GM08714 (cell line): Measurements from ENCODE around the gene TEX22.

ENCODE experiments used
- H3K4me3 ChIP-seq: fragments of 200-500 bp; sonication (Bioruptor generic); 2 replicates; pipeline ENCODE4 v1.5.1; 2014; ENCODE audit warnings: mild to moderate bottlenecking, low read length, inconsistent platforms
- ZNF274 ChIP-seq: IDR thresholded peaks from 2 replicates; pipeline ENCODE4 v1.6.1; 2012; ENCODE audit warnings: mild to moderate bottlenecking, low read depth, low read length

Gene TEX22

DNA sequence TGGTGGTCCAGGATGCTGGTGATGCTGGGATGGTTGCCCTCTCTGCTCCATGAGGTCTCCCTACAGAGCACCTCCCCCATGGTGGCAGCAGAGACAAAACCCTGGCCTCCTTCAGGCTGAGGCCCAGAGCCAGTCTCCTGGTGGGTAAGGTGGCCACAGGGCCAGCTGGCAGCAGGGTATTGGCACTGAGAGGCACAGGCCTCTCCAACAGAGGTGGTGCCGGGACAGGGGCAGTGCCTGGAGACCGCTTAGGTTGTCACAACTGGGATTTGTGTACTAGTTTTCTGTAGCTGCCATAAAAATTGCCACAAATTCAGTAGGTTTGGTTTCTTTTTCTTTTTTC is 15.2 kb downstream of the TEX22 start:
- no peak for TF ChIP-seq ZNF274
- H3K4me3 ChIP-seq, result no peak overlapping the region

DNA sequence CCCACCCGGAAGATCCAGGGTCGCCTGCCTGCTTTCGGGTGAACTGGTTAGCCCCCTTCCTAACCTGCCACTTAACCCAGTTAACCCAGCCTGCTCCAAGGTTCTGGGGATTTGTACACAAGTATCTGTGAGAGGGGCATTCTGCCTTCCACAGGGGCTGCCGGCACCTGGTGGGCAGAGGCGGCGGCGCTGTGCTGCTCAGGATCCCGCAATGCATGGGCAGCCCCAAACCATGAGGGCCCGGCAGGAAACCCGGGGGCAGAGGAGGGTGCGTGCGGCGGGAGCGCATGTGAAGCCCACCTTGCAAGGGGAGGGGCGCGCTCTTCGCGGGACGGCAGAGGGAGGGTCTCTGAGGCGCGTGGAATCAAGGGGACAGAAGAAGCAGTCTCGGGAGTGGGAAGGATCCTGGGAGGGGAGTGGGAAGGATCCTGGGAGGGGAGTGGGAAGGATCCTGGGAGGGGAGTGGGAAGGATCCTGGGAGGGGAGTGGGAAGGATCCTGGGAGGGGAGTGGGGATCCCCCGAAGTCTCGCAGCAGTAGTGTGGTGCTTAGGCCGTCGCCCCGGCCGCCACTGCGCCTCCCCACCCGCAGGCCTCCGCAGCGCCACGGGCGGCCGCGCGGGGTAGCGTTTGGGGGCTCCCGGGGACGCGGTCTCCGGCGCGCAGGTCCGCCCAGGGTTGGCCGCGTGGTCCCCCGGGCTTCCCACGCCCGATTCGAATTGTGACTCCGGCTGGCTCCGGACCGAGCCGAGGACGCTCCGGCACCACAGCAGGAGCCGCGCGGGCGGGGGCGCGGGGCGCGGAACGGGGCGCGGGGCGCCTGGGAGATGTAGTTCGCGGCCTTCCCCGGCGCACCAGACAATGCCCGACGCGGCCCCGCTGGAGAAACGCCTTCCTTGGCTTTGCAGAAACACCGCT is 16.4 kb downstream of the TEX22 start:
- no peak for TF ChIP-seq ZNF274
- H3K4me3 ChIP-seq, result peak overlapping the region; percentile 37; the same call in 1 of the 2 replicates

DNA sequence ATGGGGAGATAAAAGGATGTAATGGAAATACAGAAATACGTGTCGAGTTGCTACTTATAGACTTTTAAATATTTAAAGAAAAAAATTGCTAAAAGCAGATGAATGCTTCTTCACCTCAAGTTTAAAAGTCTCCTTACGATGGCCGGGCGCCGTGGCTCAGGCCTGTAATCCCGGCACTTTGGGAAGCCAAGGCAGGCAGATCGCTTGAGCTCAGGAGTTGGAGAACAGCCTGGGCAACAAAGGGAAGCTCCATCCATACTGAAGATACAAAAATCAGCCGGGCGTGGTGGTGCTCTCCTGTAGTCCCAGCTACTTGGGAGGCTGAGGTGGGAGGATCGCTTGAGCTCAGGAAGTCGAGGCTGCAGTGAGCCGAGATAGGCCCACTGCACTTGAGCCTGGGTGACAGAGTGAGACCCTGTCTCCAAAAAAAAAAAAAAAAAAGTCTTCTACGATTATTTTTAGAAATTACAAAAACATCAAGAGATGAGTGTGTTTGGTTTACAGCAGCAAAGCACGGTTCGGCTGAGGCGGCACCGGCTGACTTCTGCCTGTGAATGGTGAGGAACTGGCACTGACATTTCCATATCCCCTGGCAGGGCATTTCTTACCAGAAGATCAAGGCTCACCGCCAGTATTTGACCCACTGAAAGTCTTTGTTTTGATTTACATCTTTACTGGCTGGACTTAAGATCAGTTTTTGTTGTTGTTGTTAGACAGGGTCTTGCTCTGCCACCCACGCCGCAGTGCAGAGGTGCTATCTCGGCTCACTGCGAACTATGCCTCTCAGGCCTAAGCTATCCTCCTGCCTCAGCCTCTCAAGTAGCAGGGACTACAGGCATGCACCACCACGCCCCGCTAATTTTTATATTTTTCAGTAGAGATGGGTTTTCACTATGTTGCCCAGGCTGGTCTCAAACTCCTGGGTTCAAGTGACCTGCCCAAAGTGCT is 17.4 kb downstream of the TEX22 start:
- H3K4me3 ChIP-seq, result no peak overlapping the region

DNA sequence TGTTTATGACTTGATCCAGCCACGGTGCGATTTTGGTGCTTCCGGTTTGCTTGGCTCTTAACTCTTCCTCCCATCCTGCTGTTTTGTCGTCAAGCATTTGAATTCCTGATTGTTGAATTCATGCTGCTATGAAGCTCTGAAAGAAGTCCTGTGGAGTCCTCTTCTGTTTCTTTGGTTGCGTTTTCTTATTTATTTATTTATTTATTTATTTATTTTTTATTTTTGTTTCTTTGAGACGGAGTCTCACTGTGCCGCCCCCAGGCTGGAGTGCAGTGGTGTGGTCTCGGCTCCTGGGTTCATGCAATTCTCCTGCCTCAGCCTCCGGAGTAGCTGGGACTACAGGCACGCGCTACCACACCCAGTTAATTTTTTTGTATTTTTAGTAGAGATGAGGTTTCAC is 18.3 kb downstream of the TEX22 start:
- TF ChIP-seq ZNF274, result no peak
- no peak overlapping the region for H3K4me3 ChIP-seq

More for the DNA sequence above, 17.4 kb downstream of the TEX22 start:
- no peak for TF ChIP-seq ZNF274

DNA sequence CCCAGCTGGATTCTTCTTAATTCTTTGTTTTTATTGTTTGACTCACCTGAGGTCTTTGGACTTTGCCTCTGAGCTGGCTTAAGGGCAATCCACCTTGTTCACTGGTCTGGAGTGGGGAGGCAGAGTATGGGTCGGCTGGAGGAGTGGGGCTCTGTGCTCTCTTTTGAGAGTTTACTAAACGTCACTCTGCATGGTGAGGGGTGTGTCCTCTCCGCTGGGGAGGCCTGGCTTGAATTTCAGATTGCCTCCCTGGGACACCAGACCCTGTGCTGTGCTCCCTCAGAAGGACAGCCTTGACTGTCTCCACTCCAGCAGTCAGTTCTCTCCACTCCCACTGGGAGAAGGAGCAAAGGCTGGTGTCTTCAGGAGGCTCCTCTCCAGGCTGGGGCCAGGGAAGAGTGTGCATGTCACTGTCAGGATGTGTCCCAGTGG is 19.4 kb downstream of the TEX22 start:
- H3K4me3 ChIP-seq, result no peak overlapping the region
- no peak for TF ChIP-seq ZNF274

DNA sequence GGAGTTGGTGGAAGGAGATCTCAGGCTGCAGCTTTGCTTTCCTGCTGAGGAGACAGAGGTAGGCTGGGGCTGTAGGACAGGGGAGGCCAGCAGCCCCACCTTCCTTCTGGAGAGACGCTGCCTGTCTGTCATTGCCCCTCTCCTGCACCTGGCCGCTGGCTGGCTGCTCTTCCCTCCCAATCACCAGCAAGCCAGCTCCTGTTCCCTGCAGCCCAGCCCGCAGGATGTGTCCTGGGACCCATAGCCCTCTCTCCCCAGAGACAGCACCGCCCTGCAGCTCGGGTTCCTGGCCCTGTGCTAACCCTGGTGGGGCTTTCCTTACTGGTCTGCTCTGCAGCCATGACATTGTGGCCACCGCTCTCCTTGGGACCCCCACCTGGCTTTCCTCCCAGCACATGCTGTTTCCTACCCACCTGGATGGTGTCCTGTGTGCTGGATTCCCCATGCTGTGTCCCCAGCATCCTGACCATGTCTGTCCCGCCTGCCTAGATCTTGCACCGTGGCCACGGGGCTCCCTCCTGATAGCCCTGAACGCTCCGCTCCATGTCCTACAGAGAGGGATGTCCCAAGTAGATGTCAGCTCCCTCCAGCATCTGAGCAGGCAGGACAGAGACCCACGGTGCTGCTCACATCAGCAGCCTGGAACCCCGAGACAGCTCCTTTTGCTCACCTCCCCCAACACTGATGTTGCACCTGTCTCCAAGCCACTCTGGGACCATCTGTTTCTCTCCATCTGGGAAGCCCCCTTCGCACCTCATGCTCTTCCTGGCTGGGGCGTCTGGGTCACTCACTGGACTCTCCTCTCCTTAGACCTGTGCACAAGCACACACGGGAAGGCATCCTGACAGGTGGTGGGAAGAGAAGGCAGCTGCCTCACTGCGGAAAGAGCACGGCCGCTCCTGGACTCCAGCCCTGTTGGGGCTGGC is 20.2 kb downstream of the TEX22 start:
- no peak for TF ChIP-seq ZNF274
- peak overlapping the region; percentile 52; the same call in 1 of the 2 replicates for H3K4me3 ChIP-seq

DNA sequence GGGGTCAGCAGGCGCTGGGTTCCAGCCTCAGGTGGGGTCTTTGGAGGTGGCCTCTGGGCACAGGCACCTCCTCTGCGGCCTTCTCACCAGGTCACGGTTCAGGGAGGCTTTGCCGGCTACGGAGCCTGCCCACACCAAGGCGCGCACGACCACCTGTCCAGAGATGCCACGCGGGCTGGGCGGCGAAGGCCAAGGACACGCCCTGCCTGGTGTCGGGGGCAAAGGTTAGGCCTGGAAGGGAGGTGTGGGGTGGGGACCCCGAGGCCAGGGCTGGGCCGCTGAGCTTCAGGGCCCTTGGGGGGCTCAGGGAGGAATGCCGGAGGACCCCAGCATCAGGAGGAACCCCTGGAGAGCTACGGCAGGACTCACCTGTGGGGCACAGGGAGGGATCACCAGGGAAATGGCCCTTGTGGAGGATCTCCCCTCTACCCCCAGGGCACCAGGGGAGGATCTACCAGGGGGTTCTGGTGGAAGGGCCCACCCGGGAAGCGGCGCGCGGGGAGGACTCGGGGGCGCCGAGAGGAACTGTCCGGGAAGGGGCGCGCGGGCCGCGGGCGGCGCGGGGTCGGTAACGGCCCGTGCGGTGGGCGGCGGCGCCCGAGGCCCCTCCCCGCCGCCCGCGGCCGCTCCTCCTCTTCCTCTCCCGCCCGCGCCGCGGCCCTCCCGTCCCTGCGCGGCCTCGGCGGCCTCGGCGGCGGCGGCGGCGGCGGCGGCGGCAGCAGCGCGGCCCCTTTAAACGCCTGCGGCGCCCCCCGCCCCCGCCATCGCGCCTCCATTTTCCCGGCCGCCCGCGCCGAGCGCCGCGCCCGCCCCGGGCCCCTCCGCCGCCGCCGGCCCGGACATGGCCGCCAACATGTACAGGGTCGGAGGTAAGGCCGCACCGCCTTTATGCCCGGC is 21.1 kb downstream of the TEX22 start, which contains the start of gene MTA1:
Gene MTA1, plus strand, starts transcription at position 633 of the 897 bp plus-strand sequence. Its CDS starts 209 bp downstream, at position 842.
- TF ChIP-seq ZNF274, result no peak

DNA sequence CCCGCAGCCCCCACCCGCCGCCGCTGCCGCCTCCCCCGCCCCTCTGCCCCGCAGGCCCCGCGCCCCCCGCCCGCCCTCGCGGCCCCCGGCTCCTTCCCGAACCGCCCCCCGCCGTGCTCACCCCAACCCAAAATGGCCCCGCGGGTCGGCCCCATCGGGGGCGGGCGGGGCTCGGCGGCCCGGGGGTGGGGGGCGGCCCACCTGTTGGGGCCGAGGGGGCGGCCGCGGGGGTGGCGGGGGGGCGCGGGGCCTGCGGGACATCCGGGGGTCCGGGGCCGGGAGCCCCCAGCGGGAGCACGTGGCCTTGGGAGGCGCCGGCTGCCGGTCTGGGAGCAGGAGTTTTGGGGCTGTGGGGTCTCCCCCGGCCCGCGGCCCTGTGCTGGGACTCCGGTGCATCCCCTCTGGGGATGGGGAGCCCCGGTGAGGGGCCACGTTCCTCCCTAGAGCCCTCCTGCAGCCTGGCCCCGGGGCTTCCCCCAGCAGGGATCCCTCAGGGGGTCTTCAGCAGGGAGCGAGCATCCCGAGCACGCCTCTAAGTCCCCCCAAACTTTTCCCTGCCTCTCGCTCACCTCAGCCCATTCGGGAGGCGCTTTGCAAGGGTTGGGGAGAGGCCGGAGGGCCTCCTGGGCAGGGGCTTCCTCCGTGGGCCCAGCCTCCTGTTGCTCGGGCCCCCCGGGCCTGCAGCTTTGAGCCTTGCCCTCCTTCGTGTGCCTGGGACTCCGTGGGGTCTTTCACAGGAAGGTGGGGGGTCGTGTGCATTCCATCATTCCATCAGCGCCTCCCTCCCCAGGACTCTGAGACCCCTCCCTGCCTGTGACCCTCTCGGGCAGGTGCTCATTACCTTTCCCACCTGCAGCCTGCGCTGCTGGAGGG is 22.0 kb downstream of the TEX22 start:
- H3K4me3 ChIP-seq, result peak overlapping the region; percentile 86
- TF ChIP-seq ZNF274, result no peak

More for the DNA sequence above, 21.1 kb downstream of the TEX22 start, which contains the start of gene MTA1:
- peak within 1 kb of the TSS; percentile 86 for H3K4me3 ChIP-seq

DNA sequence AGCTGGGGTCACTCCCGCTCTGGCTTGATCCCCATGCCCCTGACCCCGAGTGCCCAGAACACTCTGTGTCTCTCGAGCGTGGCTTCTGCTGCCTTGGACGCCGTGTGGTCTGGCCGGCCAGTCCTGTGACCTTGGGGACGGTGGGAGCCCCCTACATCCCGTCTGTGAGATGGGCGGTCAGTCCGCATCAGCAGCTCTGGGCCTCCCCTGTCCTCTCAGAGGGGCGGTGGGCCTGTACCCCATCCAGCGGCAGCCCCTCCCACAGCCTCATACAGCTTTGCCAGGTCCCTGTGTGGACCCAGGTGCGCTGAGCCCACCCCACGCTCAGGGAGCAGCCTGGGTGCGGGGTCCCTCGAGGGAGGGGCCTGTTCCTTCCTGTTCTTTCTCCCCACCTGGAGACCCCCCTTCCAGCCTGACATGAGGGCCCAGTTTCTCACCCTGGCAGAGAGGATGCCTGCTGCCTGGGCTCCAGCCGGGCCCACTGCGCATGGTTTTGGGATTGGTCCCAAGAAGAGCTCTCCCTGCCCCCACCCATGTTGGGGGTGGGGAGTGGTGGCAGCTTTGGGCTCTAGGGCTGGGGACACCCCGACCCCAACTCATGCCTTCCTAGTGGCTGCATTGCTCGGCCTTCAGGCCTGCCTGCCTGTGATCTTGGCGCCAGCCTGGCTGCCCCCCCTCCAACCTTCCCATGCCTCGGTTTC is 22.8 kb downstream of the TEX22 start:
- H3K4me3 ChIP-seq, result peak overlapping the region; percentile 86
- no peak for TF ChIP-seq ZNF274

DNA sequence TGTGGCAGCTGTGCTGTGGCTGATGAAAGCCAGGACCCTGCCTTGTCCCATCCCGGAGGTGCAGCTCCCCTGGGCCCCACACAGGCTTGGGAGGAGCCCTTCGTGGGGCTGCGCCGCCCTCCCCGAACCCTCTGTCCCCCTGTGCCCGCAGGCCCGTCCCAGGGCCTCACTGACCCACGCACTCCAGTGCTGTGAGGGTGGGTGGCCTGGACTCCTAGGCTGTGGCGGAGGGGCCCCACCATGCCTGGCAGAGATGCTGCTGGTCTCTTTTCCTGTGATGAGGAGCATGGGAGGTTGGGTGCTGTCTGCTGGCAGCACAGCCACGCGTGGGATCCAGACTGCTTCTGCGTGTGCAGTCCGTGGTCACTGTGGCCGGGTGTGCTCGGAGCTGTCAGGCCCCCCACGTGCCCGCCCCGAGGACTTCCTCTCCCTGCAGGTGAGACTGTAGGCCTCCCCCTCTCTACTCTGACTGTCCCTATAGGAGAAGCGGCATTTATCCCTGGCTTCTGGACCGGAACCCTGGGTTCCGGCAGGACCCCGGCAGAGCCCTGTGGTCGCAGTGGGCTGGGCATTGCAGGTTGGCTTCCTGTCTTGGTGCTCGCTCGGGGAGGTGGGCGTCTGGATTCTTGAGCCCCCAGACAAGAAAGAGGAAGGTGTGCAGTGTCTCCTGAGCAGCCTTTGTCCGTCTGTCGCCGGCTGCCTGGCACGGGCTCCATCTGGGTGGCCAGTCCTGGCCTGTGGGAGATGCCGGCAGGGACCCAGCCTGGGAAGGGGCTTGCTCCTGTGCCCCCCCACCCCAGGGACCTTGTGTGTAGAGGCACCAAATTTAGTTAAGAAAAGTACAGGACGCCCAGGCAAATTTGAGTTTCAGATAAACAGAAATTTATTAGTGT is 23.6 kb downstream of the TEX22 start:
- H3K4me3 ChIP-seq, result peak overlapping the region; percentile 86; the same call in 1 of the 2 replicates

More for the DNA sequence above, 23.6 kb downstream of the TEX22 start:
- TF ChIP-seq ZNF274, result no peak
